ENCODE results near the gene FAH. TPM values are rescaled to one million over a fixed set of nuclear protein-coding genes. Genes with fewer than 3 reads are reported as not detected.

The FAH gene
- polyA plus RNA-seq, 10 donors: 8.7 to 15.4 (median 12.0) TPM

DNA sequence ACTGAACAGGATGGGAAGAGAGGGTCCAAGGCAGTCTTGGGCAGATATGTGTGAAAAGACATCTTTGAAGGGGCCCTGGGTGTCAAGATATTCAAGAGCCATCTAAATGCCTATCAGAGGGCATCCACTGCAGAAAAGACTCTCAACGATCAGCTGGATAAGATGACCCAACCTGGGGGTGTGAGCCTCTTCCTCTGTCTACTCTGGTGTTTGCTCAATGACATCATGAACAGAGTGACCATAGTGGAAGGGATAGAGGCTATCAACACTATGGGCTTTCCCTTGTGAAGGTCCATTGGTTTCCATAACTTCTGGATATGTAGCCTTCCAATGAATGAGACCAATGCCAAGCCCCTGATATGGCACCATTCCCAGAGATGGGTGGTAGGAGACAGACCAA is 42.1 kb downstream of the FAH start:
- no peak for DNase-seq

DNA sequence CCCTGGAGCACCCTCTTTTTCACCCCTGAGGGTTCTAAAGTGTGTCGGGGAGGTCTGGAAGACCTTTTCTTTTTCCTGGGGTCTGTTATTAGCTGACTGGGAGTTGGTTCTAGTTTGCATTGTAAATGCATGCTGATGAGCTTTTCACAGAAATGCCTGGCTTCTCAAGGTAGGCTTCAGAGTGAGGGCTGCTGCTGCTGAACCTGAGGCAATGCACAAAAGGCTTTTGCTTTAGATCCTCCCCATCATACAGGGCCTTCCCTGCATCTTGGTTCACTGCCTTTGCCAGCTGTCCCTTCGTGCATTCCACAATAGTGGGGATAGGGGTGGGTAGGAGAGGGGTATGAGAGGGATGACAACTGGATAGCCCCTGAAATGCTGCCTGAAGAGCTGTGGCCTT is 46.6 kb downstream of the FAH start:
- DNase-seq: no peak

DNA sequence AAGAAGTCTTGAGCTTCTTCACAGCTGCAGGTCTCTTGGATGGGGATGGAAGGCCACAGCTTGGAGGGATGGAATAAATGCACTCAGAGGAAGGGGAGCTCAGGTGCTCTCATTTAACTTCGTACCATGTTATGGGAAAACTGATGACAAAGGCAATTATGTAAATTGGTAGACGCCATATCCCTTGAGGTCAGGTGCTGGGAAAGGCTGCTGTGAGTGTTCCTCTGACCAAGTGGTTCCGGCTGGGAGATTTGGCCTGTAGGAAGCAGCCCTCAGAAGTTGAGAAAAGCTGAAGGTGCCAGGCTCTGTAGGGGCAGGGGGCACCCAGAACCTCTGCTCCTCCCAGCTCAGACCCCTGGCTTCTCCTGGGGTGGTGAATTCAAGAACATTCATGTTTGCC is 47.1 kb downstream of the FAH start:
- no peak for DNase-seq

DNA sequence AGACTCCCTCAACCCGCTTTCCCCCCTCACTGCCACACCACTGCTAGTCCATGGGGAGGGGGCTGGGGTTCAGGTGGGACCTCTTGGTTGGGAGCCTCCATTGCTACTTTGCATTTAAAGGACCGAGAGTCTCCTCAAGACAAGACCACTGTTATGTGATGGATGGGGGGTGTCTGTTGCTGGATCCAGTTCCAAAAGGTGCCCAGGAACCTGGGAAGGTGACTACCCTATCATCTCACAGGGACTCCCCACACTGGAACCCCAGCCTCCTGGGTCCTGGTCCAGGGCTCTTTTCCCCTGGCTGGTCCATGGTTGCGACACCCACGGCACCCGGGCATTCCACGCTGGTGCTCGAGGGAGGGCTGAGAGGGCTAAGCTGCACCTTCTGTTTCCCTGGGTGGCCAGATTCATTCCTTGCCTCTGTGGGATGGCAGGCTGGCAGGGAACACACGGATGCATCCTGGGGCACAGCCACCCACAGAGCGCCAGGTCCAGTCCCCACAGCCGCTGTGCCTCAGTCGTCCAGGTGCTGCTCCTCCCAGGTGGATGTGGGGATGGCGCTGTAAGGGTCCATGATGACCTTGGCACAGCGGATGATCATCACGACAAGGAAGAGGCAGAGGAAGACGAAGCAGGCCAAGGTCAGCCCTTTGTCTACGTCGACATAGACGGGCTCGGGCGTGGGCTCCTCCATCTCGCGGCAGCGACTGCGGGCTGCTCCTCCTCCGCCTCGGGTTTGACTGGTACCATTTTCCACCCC is 48.6 kb downstream of the FAH start:
- no peak for DNase-seq

DNA sequence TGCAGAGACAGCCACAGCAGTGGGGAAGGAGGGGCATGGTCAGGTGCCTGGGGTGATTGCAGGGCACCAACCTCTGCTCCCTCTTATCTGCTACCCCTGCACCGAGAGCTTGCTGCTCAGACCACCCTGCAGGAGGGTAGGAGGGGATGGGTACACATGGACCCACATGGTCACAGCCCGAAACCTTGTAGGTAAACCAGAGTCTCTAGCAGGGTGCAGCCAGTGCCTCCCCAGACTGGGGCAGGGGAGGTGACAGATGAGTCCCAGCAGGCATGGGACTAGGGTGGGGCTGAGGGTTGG is 49.2 kb downstream of the FAH start:
- no peak for DNase-seq

DNA sequence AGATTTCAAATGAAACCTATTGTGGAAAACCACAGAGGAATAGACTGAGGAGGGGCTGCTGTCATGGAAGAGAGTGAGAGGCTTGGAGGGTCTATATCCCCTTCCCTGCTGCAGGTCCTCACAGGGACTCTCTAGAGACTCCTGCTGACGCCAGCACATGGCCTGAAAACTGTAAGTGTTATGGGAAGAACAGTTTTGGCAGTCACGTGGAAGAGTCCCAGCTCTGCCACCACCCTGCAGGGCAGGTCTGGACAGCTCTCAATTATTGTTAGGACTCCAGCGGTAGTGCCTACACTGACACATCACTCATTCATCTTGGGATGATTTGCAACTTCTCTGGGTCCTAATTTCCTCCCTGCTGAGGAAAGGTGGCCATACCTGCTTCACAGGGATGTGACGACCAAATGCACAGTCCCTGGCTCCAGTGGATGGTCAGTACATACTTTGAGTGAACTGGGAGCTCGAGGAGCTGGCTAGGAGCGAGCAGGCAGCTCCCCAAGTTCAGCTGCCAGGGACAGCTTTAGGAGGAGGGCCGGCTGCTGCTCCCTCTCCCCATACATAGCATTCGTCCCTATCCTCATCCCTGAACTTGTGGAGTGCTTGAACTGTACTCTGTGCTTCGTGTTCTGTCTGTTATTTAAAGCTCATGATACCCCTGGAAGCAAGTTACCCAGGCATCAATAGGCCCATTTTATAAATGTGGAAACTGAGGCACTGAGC is 50.0 kb downstream of the FAH start:
- DNase-seq: no peak

DNA sequence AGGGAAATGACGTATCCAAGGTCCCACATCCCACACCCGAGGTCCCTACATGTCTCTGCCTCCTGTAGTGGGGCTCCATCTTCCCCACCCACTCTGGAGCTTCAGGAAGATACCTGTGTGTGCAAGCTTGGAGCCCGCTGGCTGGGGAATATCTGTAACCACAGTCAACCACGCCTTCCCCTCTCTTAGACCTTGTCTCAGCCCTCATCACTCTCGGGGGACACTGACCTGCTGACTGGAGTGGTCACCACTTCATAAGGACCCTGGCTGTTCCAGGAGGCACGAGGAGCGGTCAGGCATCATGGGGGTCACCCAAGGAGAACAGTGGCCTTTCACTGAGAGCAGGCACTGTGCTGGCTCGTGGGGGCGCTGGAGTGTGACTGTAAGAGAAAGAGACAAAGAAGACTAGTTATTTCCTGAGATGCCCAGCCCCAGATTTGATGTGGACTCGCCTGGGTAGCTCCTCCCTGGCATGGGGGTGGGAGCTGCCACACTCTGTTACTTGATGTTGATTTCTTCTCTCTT is 50.6 kb downstream of the FAH start:
- no peak for DNase-seq

DNA sequence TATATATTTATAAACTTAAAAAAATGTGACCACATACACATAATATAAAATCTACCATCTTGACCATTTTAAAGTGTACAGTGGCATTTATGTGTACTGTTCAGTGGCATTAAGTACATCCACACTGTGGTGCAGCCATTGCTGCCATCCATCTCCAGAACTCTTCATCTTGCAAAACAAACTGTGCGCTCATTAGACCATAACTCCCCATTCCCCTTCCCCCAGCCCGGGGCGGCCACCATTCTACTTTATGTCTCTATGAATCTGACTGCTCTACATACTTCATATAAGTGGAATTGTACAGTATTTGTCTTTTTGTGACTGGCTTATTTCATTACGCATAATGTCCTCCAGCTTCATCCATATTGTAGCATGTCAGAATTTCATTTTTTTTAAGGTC is 51.4 kb downstream of the FAH start:
- DNase-seq: no peak

DNA sequence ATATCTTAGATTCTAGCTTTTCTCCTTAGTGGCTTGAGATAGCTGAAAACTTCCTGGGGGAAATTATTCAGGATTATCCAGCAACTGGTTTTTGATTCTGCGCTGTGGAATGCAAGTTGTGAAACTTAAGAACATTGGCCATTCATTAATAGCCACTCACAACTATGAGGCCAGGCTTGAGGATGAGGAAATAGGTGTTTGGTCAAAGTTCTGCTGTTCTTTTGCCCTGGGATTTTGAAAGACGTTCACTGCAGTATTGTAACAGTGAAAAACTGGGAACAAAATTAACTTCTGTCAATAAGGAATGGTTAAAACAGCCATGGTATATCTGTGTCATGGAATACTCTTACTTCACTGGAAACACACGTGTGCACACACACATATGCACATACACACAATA is 55.1 kb downstream of the FAH start:
- no peak for DNase-seq

DNA sequence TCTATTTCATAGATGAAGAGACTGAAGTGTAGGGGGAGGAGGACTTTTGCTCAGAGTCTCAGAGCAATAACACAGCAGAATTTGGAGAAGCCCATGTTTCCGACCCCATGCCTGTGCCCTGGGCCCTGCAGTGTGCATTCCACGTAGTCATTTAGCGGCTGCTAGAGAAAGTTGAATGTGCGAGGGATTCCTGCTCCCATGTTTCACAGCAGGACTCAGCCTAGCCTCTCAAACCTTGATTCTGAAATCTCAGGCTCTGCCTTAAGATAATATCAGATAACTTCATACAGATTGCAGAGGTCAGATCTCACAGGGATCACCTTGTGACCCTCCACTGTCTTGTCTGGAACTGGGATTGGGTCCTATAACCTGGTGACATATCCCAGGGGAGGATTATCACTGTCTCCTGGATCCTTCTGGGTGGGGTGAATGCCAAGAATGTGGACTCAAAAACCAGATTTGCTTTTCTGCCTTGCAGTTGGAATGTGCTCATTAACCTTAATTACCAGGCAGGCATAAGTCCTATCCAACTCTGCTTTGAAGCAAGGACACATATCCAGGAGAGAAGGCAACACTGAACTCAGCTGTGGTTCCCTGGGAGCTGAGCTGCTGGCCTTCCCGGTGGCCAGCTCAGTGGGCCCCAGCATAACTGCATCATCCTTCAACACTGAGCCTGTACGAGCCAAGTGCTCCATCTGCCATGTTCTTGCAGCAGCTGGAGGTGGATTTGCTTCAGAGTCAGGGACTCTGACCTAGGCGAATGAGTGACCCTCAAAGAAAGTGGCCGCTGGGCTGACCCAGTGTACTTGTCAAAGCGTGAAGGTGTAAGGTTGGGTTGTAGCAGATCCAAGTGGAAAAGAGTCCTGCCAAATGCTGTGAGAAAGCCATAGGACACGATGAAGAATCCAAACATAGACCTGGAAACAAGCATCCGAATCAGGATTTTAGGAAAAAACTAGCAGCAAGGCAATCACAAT is 56.2 kb downstream of the FAH start:
- no peak for DNase-seq

DNA sequence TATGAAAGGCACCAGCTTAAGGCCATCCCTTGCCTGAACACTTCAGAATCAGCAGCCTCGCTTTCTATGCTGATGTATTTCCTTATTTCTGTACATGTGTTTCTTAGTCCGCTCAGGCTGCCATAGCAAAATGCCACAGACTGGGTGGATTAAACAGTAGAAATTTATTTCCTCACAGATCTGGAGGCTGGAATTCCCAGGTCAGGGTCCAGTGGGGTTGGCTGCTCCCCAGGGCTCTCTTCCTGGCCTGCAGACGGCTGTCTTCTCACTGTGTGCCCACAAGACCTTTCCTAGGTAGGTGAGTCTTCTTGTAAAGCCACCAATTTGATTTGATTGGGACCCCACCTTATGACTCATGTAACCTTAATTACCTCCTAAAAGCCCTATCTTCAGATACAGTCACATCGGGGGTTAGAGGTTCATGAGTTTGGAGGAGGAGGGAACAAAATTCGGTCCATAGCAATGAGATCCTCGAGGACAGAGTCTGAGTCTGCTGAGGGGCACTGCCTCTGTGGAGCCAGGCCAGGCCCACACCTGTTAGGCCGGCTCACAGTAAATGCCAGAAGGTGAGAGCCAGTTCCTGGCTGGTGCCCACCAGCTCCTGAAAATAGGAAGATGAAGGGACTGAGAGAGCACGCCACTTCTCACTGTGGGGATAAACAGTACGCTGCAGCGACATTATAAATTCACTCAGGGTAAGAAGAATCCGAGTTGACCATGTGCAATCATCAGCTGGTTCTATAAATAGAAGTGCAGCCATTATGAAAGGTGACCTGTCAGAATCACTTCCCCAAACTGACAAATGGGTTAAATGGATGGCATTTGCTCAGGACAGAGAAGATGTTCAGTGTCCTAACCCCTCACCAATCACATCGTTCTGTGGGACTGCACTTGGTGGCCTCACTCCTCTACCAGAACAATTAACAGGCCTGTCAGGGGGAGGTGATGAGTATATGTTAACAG is 58.1 kb downstream of the FAH start:
- no peak for DNase-seq

DNA sequence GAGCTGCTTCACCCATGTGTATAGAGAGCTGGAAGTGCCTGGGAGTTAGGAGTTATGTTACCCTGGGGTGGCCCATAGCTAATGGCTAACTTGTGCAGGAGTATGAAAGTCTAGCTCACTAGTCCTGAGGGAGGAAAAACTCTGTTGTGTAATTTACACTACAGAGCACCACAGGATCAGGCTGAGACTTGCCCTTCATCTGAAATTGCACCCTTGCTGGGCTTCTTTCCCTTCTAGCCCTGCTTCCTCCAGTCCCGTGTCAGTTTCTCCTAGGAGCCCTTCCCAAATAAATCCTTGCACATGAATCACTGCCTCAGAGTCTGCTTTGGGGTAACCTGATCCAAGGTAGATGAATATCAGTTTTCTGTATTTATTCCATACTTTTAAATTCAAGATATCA is 59.2 kb downstream of the FAH start:
- DNase-seq: no peak

DNA sequence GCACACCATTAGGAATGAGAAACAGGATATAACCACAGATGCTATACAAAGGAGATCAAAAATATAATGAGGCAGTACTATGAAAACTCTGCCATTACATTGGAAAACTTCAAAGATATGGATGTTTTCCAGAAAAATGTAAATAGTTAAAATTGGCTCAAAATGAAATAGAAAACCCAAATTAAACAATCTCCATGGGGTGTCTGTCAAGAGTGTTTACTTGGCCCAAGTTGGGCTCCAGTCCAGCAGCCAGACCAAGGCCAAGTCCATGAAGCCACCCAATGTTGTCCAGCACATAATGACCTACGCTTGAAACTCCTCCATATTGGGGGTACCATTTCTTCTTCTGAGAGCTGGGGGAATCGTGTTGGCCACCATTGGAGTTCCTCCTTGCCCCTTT is 62.1 kb downstream of the FAH start:
- no peak for DNase-seq

DNA sequence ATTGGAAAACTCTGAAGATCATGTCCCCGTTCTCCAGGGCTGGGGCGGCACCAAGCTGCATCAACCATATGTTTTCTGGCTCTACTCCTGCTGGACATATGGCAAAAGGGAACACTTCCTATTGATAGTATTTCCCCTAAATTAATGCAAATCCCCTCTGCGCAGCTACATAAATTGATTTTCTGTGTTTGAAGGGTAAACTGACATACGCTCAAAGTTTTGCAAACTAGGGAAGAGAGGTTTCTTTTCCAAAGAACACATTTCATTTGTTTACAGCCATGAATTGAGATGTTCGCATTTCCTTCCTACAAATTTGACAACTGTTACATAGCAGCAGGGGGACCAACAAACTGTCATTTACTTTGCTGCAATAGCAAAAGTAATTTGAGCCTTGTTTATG is 63.3 kb downstream of the FAH start:
- no peak for DNase-seq

DNA sequence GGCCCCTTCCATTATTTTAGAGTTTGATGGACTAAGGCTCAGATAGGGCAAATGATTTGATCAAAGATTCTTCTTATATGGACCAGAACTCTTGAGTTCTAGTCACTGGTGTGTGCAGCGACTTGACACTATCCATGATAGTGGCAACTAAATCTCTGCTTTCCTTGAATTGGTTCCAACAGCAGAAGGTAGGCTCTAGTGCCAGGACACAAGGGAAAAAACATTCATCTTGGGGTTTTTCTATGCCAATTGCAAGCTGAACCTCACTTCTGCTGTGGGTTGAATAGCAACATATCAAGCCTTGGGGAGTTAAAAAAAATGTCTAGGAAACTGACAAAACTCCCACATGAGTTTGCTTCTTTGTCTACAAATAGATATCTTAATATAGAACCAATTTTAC is 64.1 kb downstream of the FAH start:
- DNase-seq: no peak

DNA sequence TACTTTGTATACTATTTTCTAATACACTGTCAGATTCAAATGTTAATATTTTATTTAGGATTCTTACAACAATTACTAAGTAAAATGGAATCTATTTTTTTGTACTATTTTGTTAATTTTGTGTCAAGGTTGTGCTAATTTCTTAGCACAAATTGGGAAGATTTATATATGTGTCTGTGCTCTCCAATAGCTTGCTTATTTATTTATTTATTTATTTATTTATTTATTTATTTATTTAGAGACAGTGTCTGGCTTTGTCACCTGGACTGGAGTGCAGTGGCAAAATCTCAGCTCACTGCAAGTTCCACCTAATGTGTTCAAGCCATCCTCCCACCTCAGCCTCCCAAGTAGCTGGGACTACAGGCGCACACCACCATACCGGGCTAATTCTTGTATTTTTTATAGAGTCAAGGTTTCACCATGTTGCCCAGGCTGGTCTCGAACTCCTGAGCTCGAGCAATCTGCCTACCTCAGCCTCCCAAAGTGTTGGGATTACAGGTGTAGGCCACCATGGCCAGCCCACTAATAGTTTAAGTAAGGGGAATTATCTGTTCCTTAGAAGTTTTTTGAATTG is 64.6 kb downstream of the FAH start:
- no peak for DNase-seq

DNA sequence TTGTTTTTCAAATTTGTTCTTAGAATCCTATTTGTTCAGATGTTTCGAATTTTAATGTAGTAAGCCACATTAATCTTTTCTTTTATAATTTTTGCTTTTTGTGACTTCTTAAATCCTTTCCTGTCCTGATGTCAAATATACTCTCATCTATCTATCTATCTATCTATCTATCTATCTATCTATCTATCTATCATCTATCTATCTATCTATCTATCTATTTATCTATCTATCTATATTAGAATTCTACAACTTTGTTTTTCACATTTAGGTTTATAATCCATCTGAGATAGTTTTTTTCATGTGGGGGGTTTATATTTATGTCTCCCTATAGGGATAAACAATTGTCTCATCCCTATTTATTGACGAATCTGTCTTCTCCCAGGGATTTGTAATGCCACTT is 67.2 kb downstream of the FAH start:
- no peak for DNase-seq

DNA sequence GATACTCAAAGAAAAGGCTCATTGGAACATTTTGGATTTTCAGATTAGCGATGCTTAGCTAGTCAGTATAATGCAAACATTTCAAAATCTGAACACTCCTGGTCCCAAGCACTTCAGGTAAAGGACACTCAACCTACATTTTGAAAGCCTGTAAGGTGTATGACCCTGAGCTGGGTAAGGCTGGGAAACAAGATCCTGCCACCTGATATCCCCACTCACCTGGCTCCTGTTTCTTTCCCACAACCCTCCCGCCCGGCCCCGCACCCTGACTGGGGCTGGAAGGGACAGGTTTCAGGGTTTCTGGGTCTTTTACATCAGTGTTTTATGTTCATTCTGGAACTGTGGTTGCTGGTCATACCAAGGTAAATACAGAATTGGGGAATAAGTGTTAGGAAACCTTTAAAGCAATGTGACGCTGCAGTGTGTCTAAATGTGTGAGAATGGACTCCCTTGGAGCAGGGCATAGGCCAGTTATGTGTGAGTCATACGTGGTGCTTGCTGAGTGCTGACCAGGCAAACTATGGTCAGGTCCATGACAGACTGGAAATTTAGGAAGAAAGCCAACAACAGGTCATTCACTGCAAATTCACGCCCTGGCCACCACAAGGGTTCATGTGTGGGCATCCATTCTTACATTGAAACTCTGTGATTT is 76.3 kb downstream of the FAH start:
- no peak for DNase-seq

DNA sequence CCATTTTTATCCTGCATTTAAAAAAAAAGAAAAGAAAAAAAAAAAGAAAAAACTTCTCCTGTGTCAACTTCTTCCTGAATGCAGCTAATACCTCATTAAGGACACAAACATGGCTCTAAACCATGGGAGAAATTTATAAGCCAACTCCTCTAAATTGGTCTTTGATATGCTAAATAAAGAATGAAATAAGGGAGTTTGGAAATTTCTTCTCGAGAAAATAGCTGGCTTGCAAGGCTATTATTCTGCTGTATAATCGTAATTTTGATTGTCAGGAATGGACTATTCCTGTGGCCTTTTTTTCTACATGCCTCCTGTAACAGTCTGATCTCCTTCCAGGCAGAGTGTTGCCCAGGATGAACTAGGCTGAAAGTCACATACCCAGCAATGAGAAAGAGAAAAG is 78.6 kb downstream of the FAH start:
- DNase-seq: no peak

DNA sequence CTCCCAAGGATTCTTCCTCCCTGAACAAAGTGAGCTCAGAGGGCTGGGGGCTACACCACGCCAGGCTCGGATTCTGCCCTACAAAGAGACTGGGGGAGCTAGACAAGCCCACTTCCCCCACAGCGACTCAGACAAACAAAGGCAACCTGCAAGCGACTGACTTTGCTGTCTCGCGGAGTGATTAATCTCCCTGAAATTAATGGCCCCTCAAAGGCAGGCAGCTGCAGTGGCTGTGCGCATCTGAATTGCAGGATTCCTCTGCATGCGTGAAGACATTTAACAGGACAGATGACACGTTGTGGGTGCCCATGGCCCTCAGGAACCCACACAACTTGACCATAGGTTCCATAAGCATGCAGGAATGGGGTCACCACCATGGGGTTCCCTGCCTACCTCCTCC is 80.8 kb downstream of the FAH start:
- no peak for DNase-seq

Data from muscle of back (tissue), 11 donors.